Liver (tissue), 9 donors: ENCODE results near the gene PLAC8L1. TPM values are rescaled to one million over a fixed set of nuclear protein-coding genes. Genes with fewer than 3 reads are reported as not detected.

Experiments used
- DNase-seq: peaks from one replicate; pipeline ENCODE4 v3.0.0-alpha.2; 2017; ENCODE audit warnings: low spot score
- H3K27ac ChIP-seq, 2 donors: one replicate each; pipeline ENCODE4 v1.7.0; 2013; ENCODE audit warnings: inconsistent platforms in 2 of 2, low read length in 2 of 2, control low read depth in 1 of 2, low read depth in 1 of 2, mild to moderate bottlenecking in 1 of 2
- H3K27me3 ChIP-seq, 4 donors: one replicate each; pipeline versions ENCODE4 v1.6.1 to v1.7.0; 2013; ENCODE audit warnings: low read length in 3 of 4, inconsistent platforms in 1 of 4, mild to moderate bottlenecking in 1 of 4, moderate library complexity in 1 of 4; ENCODE audit not compliant: control insufficient read depth in 4 of 4, insufficient read depth in 4 of 4
- H3K36me3 ChIP-seq, 4 donors: one replicate each; pipeline versions ENCODE4 v1.6.1 to v1.7.0; 2013; ENCODE audit warnings: low read length in 3 of 4, mild to moderate bottlenecking in 3 of 4, low read depth in 1 of 4, moderate library complexity in 1 of 4; ENCODE audit not compliant: control insufficient read depth in 4 of 4, insufficient read depth in 3 of 4
- H3K4me1 ChIP-seq, 4 donors: one replicate each; pipeline versions ENCODE4 v1.6.1 to v1.7.0; 2013; ENCODE audit warnings: low read length in 3 of 4, mild to moderate bottlenecking in 3 of 4, moderate library complexity in 1 of 4; ENCODE audit not compliant: control insufficient read depth in 4 of 4, insufficient read depth in 4 of 4
- H3K4me3 ChIP-seq, 3 donors: one replicate each; pipeline versions ENCODE4 v1.6.1 to v1.7.0; 2013; ENCODE audit warnings: low read length in 3 of 3, control low read depth in 1 of 3, low read depth in 1 of 3, mild to moderate bottlenecking in 1 of 3
- H3K9ac ChIP-seq, 2 donors: one replicate each; pipeline ENCODE4 v1.7.0; 2013; ENCODE audit warnings: low read length in 2 of 2, mild to moderate bottlenecking in 2 of 2, moderate library complexity in 2 of 2, control low read depth in 1 of 2, low read depth in 1 of 2
- H3K9me3 ChIP-seq, 4 donors: one replicate each; pipeline versions ENCODE4 v1.6.1 to v1.7.0; 2013; ENCODE audit warnings: low read length in 3 of 4; ENCODE audit not compliant: control insufficient read depth in 4 of 4
- EGR1 ChIP-seq, 2 donors: IDR thresholded peaks; 2 replicates each; pipeline ENCODE4 v1.6.1; 2016 to 2018; ENCODE audit warnings: antibody characterized with exemption in 2 of 2, low read depth in 2 of 2
- FOXA1 ChIP-seq: IDR thresholded peaks from 2 replicates; pipeline ENCODE4 v1.6.1; 2016; ENCODE audit warnings: antibody characterized with exemption
- FOXA2 ChIP-seq: IDR thresholded peaks from 2 replicates; pipeline ENCODE4 v1.6.1; 2016; ENCODE audit warnings: antibody characterized with exemption
- GABPA ChIP-seq, 2 donors: IDR thresholded peaks in 1 of 2; conservative IDR thresholded peaks in 1 of 2; 2 replicates each; pipeline ENCODE4 v1.6.1; 2016; ENCODE audit warnings: antibody characterized with exemption in 2 of 2, mild to moderate bottlenecking in 1 of 2, moderate library complexity in 1 of 2
- HNF4A ChIP-seq, 2 donors: conservative IDR thresholded peaks; 2 replicates each; pipeline ENCODE4 v1.6.1; 2016; ENCODE audit warnings: antibody characterized with exemption in 2 of 2, mild to moderate bottlenecking in 2 of 2
- HNF4G ChIP-seq: IDR thresholded peaks from 2 replicates; pipeline ENCODE4 v1.6.1; 2016; ENCODE audit warnings: antibody characterized with exemption
- JUND ChIP-seq, 2 donors: IDR thresholded peaks; 2 replicates each; pipeline ENCODE4 v1.6.1; 2016; ENCODE audit warnings: antibody characterized with exemption in 2 of 2
- NR2F2 ChIP-seq: IDR thresholded peaks from 2 replicates; pipeline ENCODE4 v1.6.1; 2016; ENCODE audit warnings: antibody characterized with exemption
- RAD21 ChIP-seq, 2 donors: IDR thresholded peaks; 2 replicates each; pipeline ENCODE4 v1.6.1; 2016; ENCODE audit warnings: antibody characterized with exemption in 2 of 2, mild to moderate bottlenecking in 2 of 2
- RXRA ChIP-seq, 2 donors: IDR thresholded peaks; 2 replicates each; pipeline ENCODE4 v1.6.1; 2017 to 2018; ENCODE audit warnings: antibody characterized with exemption in 2 of 2, mild to moderate bottlenecking in 1 of 2
- SP1 ChIP-seq: IDR thresholded peaks from 2 replicates; pipeline ENCODE4 v1.6.1; 2018; ENCODE audit warnings: antibody characterized with exemption, mild to moderate bottlenecking
- TAF1 ChIP-seq: conservative IDR thresholded peaks from 2 replicates; pipeline ENCODE4 v1.6.1; 2016; ENCODE audit warnings: antibody characterized with exemption, mild to moderate bottlenecking
- YY1 ChIP-seq: IDR thresholded peaks from 2 replicates; pipeline ENCODE4 v1.6.1; 2016; ENCODE audit warnings: antibody characterized with exemption, mild to moderate bottlenecking
- WGBS: extraction: QIAGEN DNeasy Blood & Tissue Kit; methylation state at CpG from one replicate; pipeline ENCODE4 v1.1.7; 2013; 5-methylcytosine and 5-hydroxymethylcytosine counted together
- polyA plus RNA-seq, 2 donors: library from polyadenylated mRNA; stranded (reverse) in 1 of 2; unstranded in 1 of 2; fragments of 200-250 nt in 1 of 2; fragments of >200 nt in 1 of 2; fragmentation: Nextera tagmentation in 1 of 2; extraction: Ambion mirVana in 1 of 2; gene quantifications; one replicate each; pipeline versions ENCODE4 v1.2.1 to v1.2.3, GENCODE V29; 2013 to 2015
- total RNA-seq, 2 donors: library from RNA; depleted of rRNA; stranded (reverse); fragments of >200 nt; gene quantifications; one replicate each; pipeline ENCODE4 v1.2.3, GENCODE V29; 2014
- TF ChIP-seq, protein P1 (sequence below): IDR thresholded peaks from 2 replicates; pipeline ENCODE4 v1.6.1; 2016; ENCODE audit warnings: antibody characterized with exemption
- TF ChIP-seq, protein P2 (sequence below): IDR thresholded peaks from 2 replicates; pipeline ENCODE4 v1.6.1; 2016; ENCODE audit warnings: antibody characterized with exemption, mild to moderate bottlenecking
- TF ChIP-seq, protein P3 (sequence below): IDR thresholded peaks from 2 replicates; pipeline ENCODE4 v1.6.1; 2016; ENCODE audit warnings: antibody characterized with exemption
- TF ChIP-seq, protein P4 (sequence below): fragments of 150-350 bp; IDR thresholded peaks from 2 replicates; pipeline ENCODE4 v1.5.1; 2017; ENCODE audit warnings: improper control_type of control experiment, low read depth, low read length; ENCODE audit not compliant: missing input control
- TF ChIP-seq, protein P5 (sequence below): IDR thresholded peaks from 2 replicates; pipeline ENCODE4 v1.6.1; 2016; ENCODE audit warnings: antibody characterized with exemption
- donor health status: healthy.
- donor health status: healthy.
- donor health status: healthy.
- donor health status: healthy.
- donor health status: healthy.

Gene PLAC8L1, protein sequence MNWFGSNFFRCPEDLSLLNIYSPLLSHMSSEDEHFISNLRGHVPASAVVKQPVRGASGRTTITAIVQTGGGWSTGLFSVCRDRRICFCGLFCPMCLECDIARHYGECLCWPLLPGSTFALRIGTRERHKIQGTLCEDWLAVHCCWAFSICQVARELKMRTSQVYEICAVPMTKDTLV
- total RNA-seq (not detected), polyA plus RNA-seq (under 1 TPM in 1 of 2 donors, not detected in 1; 0.28 TPM)

DNA sequence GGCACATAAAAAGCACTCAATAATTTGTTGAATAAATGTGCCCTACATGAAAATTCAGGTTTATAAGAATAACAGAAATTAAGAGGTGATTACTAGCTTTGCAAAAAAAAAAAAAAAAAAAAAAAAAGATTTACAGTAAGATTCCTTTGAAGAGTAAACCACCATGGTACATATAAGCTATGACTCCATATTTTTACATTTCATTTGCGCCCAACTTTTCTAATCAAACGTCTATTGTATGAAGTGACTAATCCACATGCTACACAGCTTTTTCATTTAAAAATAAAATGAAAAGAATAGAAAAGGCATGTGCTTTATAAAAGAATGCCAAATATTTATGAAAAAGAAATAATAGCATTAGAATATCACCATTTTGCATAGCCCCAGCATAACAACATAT lies at the start of gene PLAC8L1:
Gene PLAC8L1 (minus strand): TSS at position 101 of the 400 bp plus-strand sequence. CDS start 1,266 bp downstream, outside the sequence.
- no peaks in the 10 kb centered on the region for H3K27me3 ChIP-seq
- peaks cover 0 to 4% (median 3%) of the 10 kb centered on the region in 4 donors for H3K36me3 ChIP-seq
- no peak within 1 kb of the TSS for H3K9ac ChIP-seq
- no peak for DNase-seq
- no peak within 1 kb of the TSS for H3K27ac ChIP-seq
- 98% methylated on average over 2 of the region's 2 CpGs for WGBS
- H3K4me3 ChIP-seq = no peak within 1 kb of the TSS
- TF ChIP-seq, protein P1, sequence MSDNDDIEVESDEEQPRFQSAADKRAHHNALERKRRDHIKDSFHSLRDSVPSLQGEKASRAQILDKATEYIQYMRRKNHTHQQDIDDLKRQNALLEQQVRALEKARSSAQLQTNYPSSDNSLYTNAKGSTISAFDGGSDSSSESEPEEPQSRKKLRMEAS = no peak
- TF ChIP-seq YY1 (no peak), FOXA1 (no peak), SP1 (no peak), NR2F2 (no peak), GABPA (IDR thresholded peaks at IDR 0.05 in 1 of 2, conservative IDR thresholded peaks at IDR 0.05 in 1 of 2) (no peak), FOXA2 (no peak), HNF4G (no peak), TAF1 (no peak), JUND (IDR thresholded peaks at IDR 0.05) (no peak), RXRA (IDR thresholded peaks at IDR 0.05) (no peak), HNF4A (conservative IDR thresholded peaks at IDR 0.05) (no peak), EGR1 (IDR thresholded peaks at IDR 0.05; ENCODE audit: low read depth in 2 of 2) (no peak), RAD21 (IDR thresholded peaks at IDR 0.05) (no peak)
- TF ChIP-seq, protein P2, sequence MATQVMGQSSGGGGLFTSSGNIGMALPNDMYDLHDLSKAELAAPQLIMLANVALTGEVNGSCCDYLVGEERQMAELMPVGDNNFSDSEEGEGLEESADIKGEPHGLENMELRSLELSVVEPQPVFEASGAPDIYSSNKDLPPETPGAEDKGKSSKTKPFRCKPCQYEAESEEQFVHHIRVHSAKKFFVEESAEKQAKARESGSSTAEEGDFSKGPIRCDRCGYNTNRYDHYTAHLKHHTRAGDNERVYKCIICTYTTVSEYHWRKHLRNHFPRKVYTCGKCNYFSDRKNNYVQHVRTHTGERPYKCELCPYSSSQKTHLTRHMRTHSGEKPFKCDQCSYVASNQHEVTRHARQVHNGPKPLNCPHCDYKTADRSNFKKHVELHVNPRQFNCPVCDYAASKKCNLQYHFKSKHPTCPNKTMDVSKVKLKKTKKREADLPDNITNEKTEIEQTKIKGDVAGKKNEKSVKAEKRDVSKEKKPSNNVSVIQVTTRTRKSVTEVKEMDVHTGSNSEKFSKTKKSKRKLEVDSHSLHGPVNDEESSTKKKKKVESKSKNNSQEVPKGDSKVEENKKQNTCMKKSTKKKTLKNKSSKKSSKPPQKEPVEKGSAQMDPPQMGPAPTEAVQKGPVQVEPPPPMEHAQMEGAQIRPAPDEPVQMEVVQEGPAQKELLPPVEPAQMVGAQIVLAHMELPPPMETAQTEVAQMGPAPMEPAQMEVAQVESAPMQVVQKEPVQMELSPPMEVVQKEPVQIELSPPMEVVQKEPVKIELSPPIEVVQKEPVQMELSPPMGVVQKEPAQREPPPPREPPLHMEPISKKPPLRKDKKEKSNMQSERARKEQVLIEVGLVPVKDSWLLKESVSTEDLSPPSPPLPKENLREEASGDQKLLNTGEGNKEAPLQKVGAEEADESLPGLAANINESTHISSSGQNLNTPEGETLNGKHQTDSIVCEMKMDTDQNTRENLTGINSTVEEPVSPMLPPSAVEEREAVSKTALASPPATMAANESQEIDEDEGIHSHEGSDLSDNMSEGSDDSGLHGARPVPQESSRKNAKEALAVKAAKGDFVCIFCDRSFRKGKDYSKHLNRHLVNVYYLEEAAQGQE = no peak
- TF ChIP-seq, protein P3, sequence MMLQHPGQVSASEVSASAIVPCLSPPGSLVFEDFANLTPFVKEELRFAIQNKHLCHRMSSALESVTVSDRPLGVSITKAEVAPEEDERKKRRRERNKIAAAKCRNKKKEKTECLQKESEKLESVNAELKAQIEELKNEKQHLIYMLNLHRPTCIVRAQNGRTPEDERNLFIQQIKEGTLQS = no peak
- TF ChIP-seq, protein P4, sequence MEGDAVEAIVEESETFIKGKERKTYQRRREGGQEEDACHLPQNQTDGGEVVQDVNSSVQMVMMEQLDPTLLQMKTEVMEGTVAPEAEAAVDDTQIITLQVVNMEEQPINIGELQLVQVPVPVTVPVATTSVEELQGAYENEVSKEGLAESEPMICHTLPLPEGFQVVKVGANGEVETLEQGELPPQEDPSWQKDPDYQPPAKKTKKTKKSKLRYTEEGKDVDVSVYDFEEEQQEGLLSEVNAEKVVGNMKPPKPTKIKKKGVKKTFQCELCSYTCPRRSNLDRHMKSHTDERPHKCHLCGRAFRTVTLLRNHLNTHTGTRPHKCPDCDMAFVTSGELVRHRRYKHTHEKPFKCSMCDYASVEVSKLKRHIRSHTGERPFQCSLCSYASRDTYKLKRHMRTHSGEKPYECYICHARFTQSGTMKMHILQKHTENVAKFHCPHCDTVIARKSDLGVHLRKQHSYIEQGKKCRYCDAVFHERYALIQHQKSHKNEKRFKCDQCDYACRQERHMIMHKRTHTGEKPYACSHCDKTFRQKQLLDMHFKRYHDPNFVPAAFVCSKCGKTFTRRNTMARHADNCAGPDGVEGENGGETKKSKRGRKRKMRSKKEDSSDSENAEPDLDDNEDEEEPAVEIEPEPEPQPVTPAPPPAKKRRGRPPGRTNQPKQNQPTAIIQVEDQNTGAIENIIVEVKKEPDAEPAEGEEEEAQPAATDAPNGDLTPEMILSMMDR = no peak
- TF ChIP-seq, protein P5, sequence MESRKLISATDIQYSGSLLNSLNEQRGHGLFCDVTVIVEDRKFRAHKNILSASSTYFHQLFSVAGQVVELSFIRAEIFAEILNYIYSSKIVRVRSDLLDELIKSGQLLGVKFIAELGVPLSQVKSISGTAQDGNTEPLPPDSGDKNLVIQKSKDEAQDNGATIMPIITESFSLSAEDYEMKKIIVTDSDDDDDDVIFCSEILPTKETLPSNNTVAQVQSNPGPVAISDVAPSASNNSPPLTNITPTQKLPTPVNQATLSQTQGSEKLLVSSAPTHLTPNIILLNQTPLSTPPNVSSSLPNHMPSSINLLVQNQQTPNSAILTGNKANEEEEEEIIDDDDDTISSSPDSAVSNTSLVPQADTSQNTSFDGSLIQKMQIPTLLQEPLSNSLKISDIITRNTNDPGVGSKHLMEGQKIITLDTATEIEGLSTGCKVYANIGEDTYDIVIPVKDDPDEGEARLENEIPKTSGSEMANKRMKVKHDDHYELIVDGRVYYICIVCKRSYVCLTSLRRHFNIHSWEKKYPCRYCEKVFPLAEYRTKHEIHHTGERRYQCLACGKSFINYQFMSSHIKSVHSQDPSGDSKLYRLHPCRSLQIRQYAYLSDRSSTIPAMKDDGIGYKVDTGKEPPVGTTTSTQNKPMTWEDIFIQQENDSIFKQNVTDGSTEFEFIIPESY = no peak
- H3K4me1 ChIP-seq = no peaks in the 10 kb centered on the region
- no peaks in the 10 kb centered on the region for H3K9me3 ChIP-seq
